ENCODE measurements around the gene HDAC10. TPM values are rescaled to one million over a fixed set of nuclear protein-coding genes. Genes with fewer than 3 reads are reported as not detected.

Gene HDAC10
- total RNA-seq, 4 donors from 2014 or later = 43.1 to 93.7 (median 56.2) TPM

GRCh38 chr22:50210378-50211139 is 40.5 kb downstream of the HDAC10 start:
- TF ChIP-seq POLR2A (IDR thresholded peaks at IDR 0.05) = no peak
- TF ChIP-seq CTCF (IDR thresholded peaks at IDR 0.05) = no peak
- TF ChIP-seq POLR2AphosphoS5 (IDR thresholded peaks at IDR 0.05) = no peak
- no peak for TF ChIP-seq EP300 (IDR thresholded peaks at IDR 0.05)
- H3K9me3 ChIP-seq = no peaks in the 10 kb centered on the region
- H3K27me3 ChIP-seq = no peaks in the 10 kb centered on the region
- WGBS = 90% methylated on average over 7 of the region's 32 CpGs
- no peak overlapping the region for H3K4me3 ChIP-seq
- H3K36me3 ChIP-seq = peaks cover 69% of the 10 kb centered on the region
- peaks cover 15% of the 10 kb centered on the region for H3K4me1 ChIP-seq
- DNase-seq (ENCODE audit: low spot score in 2 of 2) = no peak
- H3K27ac ChIP-seq = no peak overlapping the region

- H3K27me3 ChIP-seq = no peaks in the 10 kb centered on the region
- H3K27ac ChIP-seq = no peak overlapping the region
- TF ChIP-seq CTCF (IDR thresholded peaks at IDR 0.05) (peak; percentile 73 to 88), POLR2AphosphoS5 (IDR thresholded peaks at IDR 0.05) (no peak)
- no peak overlapping the region for H3K4me3 ChIP-seq
- H3K36me3 ChIP-seq = peaks cover 63% of the 10 kb centered on the region
- H3K4me1 ChIP-seq = peaks cover 14% of the 10 kb centered on the region
- 6% methylated on average over 8 of the region's 20 CpGs for WGBS
- H3K9me3 ChIP-seq = no peaks in the 10 kb centered on the region
- no peak for DNase-seq (ENCODE audit: low spot score in 2 of 2)
Measured at GRCh38 chr22:50209893-50210292, 41.2 kb downstream of the HDAC10 start.

- Histone ChIP-seq H3K27me3 (no peaks in the 10 kb centered on the region), H3K27ac (no peak overlapping the region), H3K4me1 (peaks cover 17% of the 10 kb centered on the region), H3K36me3 (peaks cover 63% of the 10 kb centered on the region), H3K9me3 (no peaks in the 10 kb centered on the region), H3K4me3 (no peak overlapping the region)
- WGBS = no CpG with 5 or more reads among the region's 31 CpGs
- no peak for TF ChIP-seq POLR2A (IDR thresholded peaks at IDR 0.05)
- TF ChIP-seq EP300 (IDR thresholded peaks at IDR 0.05) = no peak
- TF ChIP-seq CTCF (IDR thresholded peaks at IDR 0.05) = no peak
- no peak for TF ChIP-seq POLR2AphosphoS5 (IDR thresholded peaks at IDR 0.05)
- no peak for DNase-seq (ENCODE audit: low spot score in 2 of 2)
Measured at GRCh38 chr22:50208939-50209892, 41.8 kb downstream of the HDAC10 start.

- Histone ChIP-seq H3K9me3 (no peaks in the 10 kb centered on the region), H3K27ac (no peak overlapping the region), H3K36me3 (peaks cover 61% of the 10 kb centered on the region), H3K27me3 (no peaks in the 10 kb centered on the region), H3K4me1 (peaks cover 17% of the 10 kb centered on the region), H3K4me3 (no peak overlapping the region)
- WGBS = 80% methylated on average over 13 of the region's 22 CpGs
- TF ChIP-seq POLR2A (IDR thresholded peaks at IDR 0.05) (no peak), POLR2AphosphoS5 (IDR thresholded peaks at IDR 0.05) (no peak), CTCF (IDR thresholded peaks at IDR 0.05) (no peak), EP300 (IDR thresholded peaks at IDR 0.05) (no peak)
- DNase-seq (ENCODE audit: low spot score in 2 of 2) = no peak
Measured at GRCh38 chr22:50208430-50208938, 42.6 kb downstream of the HDAC10 start.

All from suprapubic skin (tissue), 4 donors.